Right cardiac atrium (tissue), 5 donors: ENCODE results near the gene CHST4. TPM values are rescaled to one million over a fixed set of nuclear protein-coding genes. Genes with fewer than 3 reads are reported as not detected.
"Not testable (repeated sequence)": the region's sequence is repeated elsewhere in the genome, so short reads cannot be mapped to it uniquely, and the experiment has no call there.

ENCODE experiments used
- ATAC-seq, 2 donors: fragments of 200-7000 bp; cut with Tn5 transposase; one replicate each; pipeline versions ENCODE4 v1.8.0 to v1.9.1; 2020; ENCODE audit warnings: moderate library complexity in 2 of 2, mild to moderate bottlenecking in 1 of 2
- DNase-seq, 3 donors: peaks; one replicate each; pipeline ENCODE4 v3.0.0-alpha.2; 2020
- H3K27ac ChIP-seq: one replicate; pipeline ENCODE4 v1.5.1; 2013; ENCODE audit warnings: mild to moderate bottlenecking, low read length, control low read depth, moderate library complexity
- H3K27me3 ChIP-seq: one replicate; pipeline ENCODE4 v1.6.1; 2013; ENCODE audit not compliant: control insufficient read depth, insufficient read depth
- H3K4me1 ChIP-seq: one replicate; pipeline ENCODE4 v1.6.1; 2013; ENCODE audit warnings: low read length; ENCODE audit not compliant: control insufficient read depth, insufficient read depth
- H3K4me3 ChIP-seq: one replicate; pipeline ENCODE4 v1.5.1; 2013; ENCODE audit warnings: low read length, control low read depth
- H3K9me3 ChIP-seq: one replicate; pipeline ENCODE4 v1.6.1; 2013; ENCODE audit warnings: low read length; ENCODE audit not compliant: control insufficient read depth
- WGBS: extraction: QIAGEN DNeasy Blood & Tissue Kit; methylation state at CpG from one replicate; pipeline ENCODE4 v1.1.7; 2013; 5-methylcytosine and 5-hydroxymethylcytosine counted together
- intact Hi-C, 4 donors: fragments of 100-400 bp; cut with DNase I; formaldehyde crosslinking; loops; one replicate each; pipeline versions ENCODE4 v1.11.0 to v1.14.0; 2022 to 2023
- polyA plus RNA-seq: library from polyadenylated mRNA; stranded (reverse); fragments of 200-250 nt; gene quantifications from one replicate; pipeline ENCODE4 v1.2.3, GENCODE V29; 2013
- total RNA-seq, 4 donors: library from RNA; stranded (reverse); fragmentation: NEBNext Ultra II Directional; extraction: Animal tissue kit (Norgen Biotek cat#: 25700); gene quantifications; one replicate each; pipeline ENCODE4 v1.2.1, GENCODE V29; 2021
- donor health status: healthy with polysubstance abuse.
- donor health status: DM: no; HTN: yes; CAD: no.
- donor health status: DM: no; HTN: no; CAD: no.
- donor health status: DM: no; HTN: yes; CAD: no; lungs with severe emphysema.
- donor health status: DM: yes; HTN: yes; CAD: no.

The CHST4 gene
- total and polyA plus RNA-seq, 5 donors = not detected

GRCh38 chr16:71557299-71557698 is 31.1 kb downstream of the CHST4 start:
- H3K4me3 ChIP-seq = no peak overlapping the region
- no peaks in the 10 kb centered on the region for H3K9me3 ChIP-seq
- no peaks in the 10 kb centered on the region for H3K27me3 ChIP-seq
- DNase-seq (no peak), ATAC-seq (no peak)
- 85% methylated on average over 3 of the region's 3 CpGs for WGBS
- no peak overlapping the region for H3K27ac ChIP-seq
- no peaks in the 10 kb centered on the region for H3K4me1 ChIP-seq
- intact Hi-C loops = no loop called here

DNA sequence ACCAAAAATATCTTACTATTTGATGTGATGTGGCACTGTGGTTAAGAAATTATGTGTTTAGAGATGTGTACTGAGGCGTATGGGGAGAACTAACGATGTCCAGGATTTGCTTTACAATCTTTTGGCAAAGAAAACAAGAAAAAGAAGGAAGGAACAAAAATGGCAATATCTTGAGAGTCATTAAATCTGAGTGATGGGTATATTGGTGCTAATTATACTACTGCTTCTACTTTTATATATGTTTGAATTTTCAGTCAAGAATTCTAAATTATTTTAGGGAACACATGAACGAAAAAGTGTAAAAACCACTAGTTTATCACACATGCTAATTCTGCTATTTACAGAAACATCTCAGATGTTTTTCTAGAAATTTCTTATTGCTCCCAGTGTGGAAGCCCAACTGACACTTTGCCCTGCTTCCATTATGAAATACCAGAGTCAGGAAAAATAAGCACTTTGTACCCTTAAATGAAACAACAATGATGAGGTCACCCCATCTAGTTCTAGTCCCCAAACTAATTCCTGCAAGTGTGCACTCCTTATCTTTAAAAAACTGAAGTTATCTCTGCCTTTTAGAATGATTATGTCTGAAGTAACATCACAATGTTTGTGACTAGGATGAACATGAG is 31.8 kb downstream of the CHST4 start:
- Histone ChIP-seq H3K27ac (no peak overlapping the region), H3K27me3 (no peaks in the 10 kb centered on the region), H3K4me1 (no peaks in the 10 kb centered on the region), H3K9me3 (no peaks in the 10 kb centered on the region), H3K4me3 (no peak overlapping the region)
- WGBS = 61% methylated on average over 3 of the region's 3 CpGs
- intact Hi-C loops = no loop called here
- ATAC-seq = no peak
- DNase-seq = no peak

- intact Hi-C loops = no loop called here
- Histone ChIP-seq H3K4me3 (no peak overlapping the region), H3K9me3 (no peaks in the 10 kb centered on the region), H3K4me1 (no peaks in the 10 kb centered on the region), H3K27me3 (no peaks in the 10 kb centered on the region), H3K27ac (no peak overlapping the region)
- no peak for DNase-seq
- no peak for ATAC-seq
Measured at GRCh38 chr16:71559855-71560254, 33.6 kb downstream of the CHST4 start.

DNA sequence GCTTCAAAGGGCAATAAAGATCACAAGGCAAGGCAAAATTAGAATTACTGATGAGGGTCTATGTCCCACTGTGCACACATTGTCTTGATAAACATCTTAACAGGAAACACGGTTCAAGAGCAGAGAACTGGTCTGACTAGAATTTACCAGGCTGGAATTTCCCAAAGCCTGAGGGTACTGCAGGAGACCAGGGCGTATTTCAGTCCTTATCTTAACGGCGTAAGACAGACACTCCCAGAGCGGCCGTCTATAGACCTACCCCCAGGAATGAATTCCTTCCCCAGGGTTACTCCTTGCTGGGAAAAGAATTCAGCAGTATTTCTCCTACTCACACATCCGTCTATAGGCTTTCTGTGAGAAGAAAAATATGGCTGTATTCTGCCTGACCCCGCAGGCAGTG is 35.7 kb downstream of the CHST4 start:
- DNase-seq, H3K4me1 ChIP-seq, intact Hi-C loops, H3K9me3 ChIP-seq, ATAC-seq, H3K27ac ChIP-seq, H3K4me3 ChIP-seq, H3K27me3 ChIP-seq: not testable (repeated sequence)
- 87% methylated on average over 8 of the region's 8 CpGs for WGBS

DNA sequence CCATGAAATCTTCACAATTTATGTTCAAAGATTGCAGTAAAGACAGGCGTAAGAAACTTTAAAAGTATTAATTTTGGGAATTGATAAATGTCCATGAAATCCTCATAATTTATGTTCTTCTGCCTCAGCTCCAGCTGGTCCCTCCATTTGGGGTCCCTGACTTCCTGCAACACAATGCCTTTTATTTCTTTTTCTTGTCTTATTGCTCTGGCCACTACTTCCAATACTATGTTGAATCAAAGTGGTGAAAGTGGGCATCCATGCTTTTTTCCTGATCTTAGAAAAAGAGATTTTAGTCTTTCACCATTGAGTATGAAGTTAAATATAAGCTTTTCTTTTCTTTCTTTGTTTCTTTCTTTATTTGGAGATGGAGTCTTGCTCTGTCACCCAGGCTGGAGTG is 36.3 kb downstream of the CHST4 start:
- Histone ChIP-seq H3K9me3 (no peaks in the 10 kb centered on the region), H3K4me3 (no peak overlapping the region), H3K4me1 (no peaks in the 10 kb centered on the region), H3K27me3 (no peaks in the 10 kb centered on the region), H3K27ac (no peak overlapping the region)
- DNase-seq (no peak), ATAC-seq (no peak)
- 98% methylated on average over 1 of the region's 1 CpG for WGBS
- intact Hi-C loops = no loop called here

- DNase-seq = peak in 1 of 3 donors; percentile 97
- intact Hi-C loops = no loop called here
- Histone ChIP-seq H3K9me3 (no peaks in the 10 kb centered on the region), H3K27me3 (no peaks in the 10 kb centered on the region), H3K27ac (peak overlapping the region; percentile 15), H3K4me3 (peak overlapping the region; percentile 79), H3K4me1 (peaks cover 4% of the 10 kb centered on the region)
- WGBS = 11% methylated on average over 19 of the region's 19 CpGs
- ATAC-seq = no peak
Measured at GRCh38 chr16:71564335-71564967, 38.2 kb downstream of the CHST4 start.

DNA sequence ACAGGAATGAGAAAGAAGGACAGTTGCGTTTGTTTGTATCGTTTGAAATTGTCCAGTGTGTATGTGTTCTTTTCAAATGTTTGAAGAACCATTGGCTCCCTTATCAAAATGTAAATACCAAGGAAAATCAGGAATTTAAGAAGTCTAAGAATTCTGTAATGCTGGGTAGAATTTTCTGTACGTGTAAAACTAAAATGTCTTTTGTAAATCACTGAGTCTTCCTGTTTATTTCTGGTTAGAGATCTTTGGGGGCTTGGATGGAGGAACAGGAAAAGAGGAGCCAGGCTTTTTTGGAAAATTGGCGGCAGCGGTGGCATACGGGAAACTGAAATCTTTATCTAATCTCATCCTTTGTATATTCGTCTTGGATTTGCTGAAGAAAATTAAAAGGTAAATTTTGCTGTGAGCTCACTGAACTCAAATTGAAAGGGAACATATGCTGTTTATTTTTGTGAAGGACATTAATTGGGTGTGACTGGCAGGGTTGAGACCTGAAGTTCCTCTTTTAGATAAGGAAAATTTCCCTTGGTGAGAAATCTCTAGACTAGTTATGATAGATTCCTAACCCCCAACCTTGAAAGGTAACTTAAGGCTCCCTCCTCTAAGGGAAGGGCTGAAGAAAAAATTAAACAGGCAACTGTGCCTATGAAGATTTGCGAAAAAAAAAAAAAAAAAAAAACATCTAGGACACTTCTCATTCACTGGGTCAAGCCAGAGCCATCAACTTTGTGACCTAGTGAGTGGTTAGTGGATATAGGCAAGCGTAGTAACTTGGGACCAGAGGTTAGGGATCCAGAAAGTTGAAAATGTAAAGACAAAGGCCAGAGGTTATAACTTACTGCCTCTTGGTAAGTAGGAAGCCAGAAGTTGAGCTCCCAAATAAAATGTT is 39.8 kb downstream of the CHST4 start:
- ATAC-seq = no peak
- no peaks in the 10 kb centered on the region for H3K9me3 ChIP-seq
- peaks cover 4% of the 10 kb centered on the region for H3K4me1 ChIP-seq
- no peak overlapping the region for H3K27ac ChIP-seq
- H3K4me3 ChIP-seq = no peak overlapping the region
- 48% methylated on average over 9 of the region's 9 CpGs for WGBS
- H3K27me3 ChIP-seq = no peaks in the 10 kb centered on the region
- intact Hi-C loops = no loop called here
- no peak for DNase-seq

DNA sequence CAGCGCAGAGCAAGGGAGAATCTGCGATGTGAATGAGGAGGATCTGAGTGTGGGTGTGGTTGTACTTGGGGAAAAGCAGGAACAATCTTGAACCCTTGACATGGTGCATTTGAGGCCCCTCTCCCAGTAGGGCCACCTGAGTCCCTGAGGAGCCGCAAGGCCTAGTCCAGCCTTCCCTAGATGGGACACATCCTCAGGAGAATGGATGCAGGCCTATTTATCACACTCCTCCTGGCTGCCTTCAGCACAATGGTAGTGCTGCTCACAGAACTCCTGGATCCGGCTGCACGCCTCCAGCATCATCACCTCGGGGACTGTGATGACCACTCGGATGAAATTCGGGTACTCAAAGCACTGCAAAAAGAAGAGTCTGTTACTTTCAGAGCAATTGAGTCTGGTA is 41.7 kb downstream of the CHST4 start:
- DNase-seq (no peak), ATAC-seq (no peak)
- Histone ChIP-seq H3K4me3 (no peak overlapping the region), H3K4me1 (peaks cover 4% of the 10 kb centered on the region), H3K9me3 (no peaks in the 10 kb centered on the region), H3K27ac (no peak overlapping the region), H3K27me3 (no peaks in the 10 kb centered on the region)
- intact Hi-C loops = no loop called here
- 95% methylated on average over 8 of the region's 8 CpGs for WGBS

DNA sequence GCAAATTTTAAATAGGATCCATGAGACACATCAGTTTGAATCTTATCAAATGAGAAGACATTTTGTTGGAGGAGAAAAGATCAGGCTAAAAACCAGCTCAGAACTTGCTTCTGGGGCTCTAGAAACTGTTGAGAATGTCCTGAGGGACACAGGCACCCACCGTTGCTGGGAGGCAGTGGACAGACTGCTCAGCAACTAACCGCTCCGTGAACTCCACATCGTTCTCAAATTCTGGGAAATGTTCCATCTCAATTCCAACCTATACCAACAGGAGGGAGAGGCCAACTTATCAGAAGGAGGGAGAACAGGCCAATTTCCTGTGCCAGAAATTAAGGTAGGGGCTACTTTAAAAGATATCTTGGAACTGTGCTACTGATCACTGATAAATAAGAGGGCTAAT is 42.3 kb downstream of the CHST4 start:
- Histone ChIP-seq H3K4me3 (no peak overlapping the region), H3K27me3 (no peaks in the 10 kb centered on the region), H3K27ac (no peak overlapping the region), H3K4me1 (peaks cover 4% of the 10 kb centered on the region), H3K9me3 (no peaks in the 10 kb centered on the region)
- DNase-seq = no peak
- intact Hi-C loops = no loop called here
- peak; percentile 43 to 52 for ATAC-seq
- 19% methylated on average over 4 of the region's 4 CpGs for WGBS

- peaks cover 4% of the 10 kb centered on the region for H3K4me1 ChIP-seq
- H3K4me3 ChIP-seq = no peak overlapping the region
- DNase-seq = peak in 1 of 3 donors; percentile 25
- WGBS = 87% methylated on average over 4 of the region's 4 CpGs
- no peak overlapping the region for H3K27ac ChIP-seq
- intact Hi-C loops = no loop called here
- no peaks in the 10 kb centered on the region for H3K9me3 ChIP-seq
- no peak for ATAC-seq
- H3K27me3 ChIP-seq = no peaks in the 10 kb centered on the region
Measured at GRCh38 chr16:71569621-71570020, 43.4 kb downstream of the CHST4 start.

DNA sequence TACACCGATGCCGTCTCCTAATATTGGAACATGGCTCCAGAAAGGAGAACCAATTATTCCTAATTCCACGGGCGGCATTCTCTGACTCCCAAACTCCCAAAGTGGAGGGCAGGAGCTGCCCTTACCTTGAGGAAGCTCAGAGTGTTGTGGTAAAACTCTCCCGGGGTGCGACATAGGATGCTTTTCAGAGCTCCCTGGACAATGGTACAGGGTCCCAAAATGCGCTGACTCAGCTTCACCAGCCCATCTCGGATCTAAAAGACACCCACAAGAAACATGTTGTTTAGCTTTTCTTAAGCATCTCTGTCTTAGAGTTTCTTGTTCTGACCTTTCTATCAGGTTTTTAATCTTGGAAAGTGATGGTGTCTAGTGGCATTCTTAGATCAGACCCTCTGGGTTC is 43.9 kb downstream of the CHST4 start:
- 93% methylated on average over 8 of the region's 8 CpGs for WGBS
- intact Hi-C loops = no loop called here
- ATAC-seq (no peak), DNase-seq (no peak)
- H3K9me3 ChIP-seq = no peaks in the 10 kb centered on the region
- H3K4me1 ChIP-seq = peaks cover 4% of the 10 kb centered on the region
- H3K27me3 ChIP-seq = no peaks in the 10 kb centered on the region
- no peak overlapping the region for H3K27ac ChIP-seq
- H3K4me3 ChIP-seq = no peak overlapping the region
